Measurements from ENCODE around the gene RAB11FIP4. TPM values are rescaled to one million over a fixed set of nuclear protein-coding genes. Genes with fewer than 3 reads are reported as not detected.

The RAB11FIP4 gene
- total and polyA plus RNA-seq, 9 of the 15 experiments (the other 6 are each of a cell fraction or from before 2014, with no cell fraction given) = 0.62 to 16.6 (median 8.9) TPM

GRCh38 chr17:31566247-31566991, 174.9 kb downstream of the RAB11FIP4 start:
- POLR2A ChIA-PET = interaction anchor here (0.6 to 1.7 kb wide), 4 partner anchors 10 to 676 kb away, joined by 3 to 4 read pairs (median 4); no protein-coding TSS in a partner anchor
- Histone ChIP-seq H3K9me3 (replicated peaks; ENCODE audit: control insufficient read depth, insufficient read depth, low read depth, low read length) (no peaks in the 10 kb centered on the region), H3K36me3 (ENCODE audit: control insufficient read depth, insufficient read depth, low read length) (no peaks in the 10 kb centered on the region), H3K9ac (ENCODE audit: insufficient read depth in 1 of 2, low read depth in 2 of 2, low read length in 2 of 2) (no peak overlapping the region), H3K9me1 (ENCODE audit: control insufficient read depth, insufficient read depth, low read length) (peaks cover 3% of the 10 kb centered on the region), H4K20me1 (replicated peaks; ENCODE audit: control insufficient read depth, insufficient read depth, low read length) (0 out of 2 replicates have a peak, but pooled peaks cover 7% of the 10 kb centered on the region), H2AFZ (ENCODE audit: low read depth, low read length) (no peak overlapping the region), H3K27me3 (ENCODE audit: control insufficient read depth in 2 of 2, insufficient read depth in 2 of 2, low read length in 2 of 2) (peaks cover 41 to 64% of the 10 kb centered on the region in 2 experiments), H3K4me2 (ENCODE audit: insufficient read depth, low read length) (no peak overlapping the region), H3K27ac (ENCODE audit: extremely low read depth, low read depth, low read length) (no peak overlapping the region), H3K4me3 (no peak overlapping the region), H3K4me1 (replicated peaks in 1 of 2; ENCODE audit: control insufficient read depth in 2 of 2, insufficient read depth in 2 of 2, low read length in 2 of 2) (0 out of 5 replicates have a peak, but pooled peaks cover 0 to 2% of the 10 kb centered on the region in 2 experiments), H3K79me2 (ENCODE audit: control insufficient read depth, insufficient read depth, low read length) (no peaks in the 10 kb centered on the region)
- intact Hi-C loops (cut with micrococcal nuclease) = no loop called here
- 3% methylated on average over 12 of the region's 12 CpGs for WGBS (ENCODE audit: insufficient coverage, low coverage, missing lambda C conversion rate)
- DNase-seq (ENCODE audit: extremely low read depth in 1 of 4, low spot score in 3 of 4) = no peak
- BruUV-seq (replicated peaks) = no TSS peak
- no peak for FAIRE-seq
- no peak for ATAC-seq
- CTCF ChIA-PET (ENCODE audit: low intra/inter-chr PET ratio) = no interaction called here
- in situ Hi-C loops (cut with MboI) = no loop called here
- TF ChIP-seq ZNF311 (CRISPR knock-in tag; IDR thresholded peaks at IDR 0.05) (no peak), E2F5 (CRISPR knock-in tag; IDR thresholded peaks at IDR 0.05) (no peak), ZNF384 (IDR thresholded peaks at IDR 0.05; ENCODE audit: low read depth, low read length) (no peak), KDM4B (IDR thresholded peaks at IDR 0.05; ENCODE audit: borderline replicate concordance in 2 of 2, low read depth in 1 of 2) (no peak), HIVEP1 (CRISPR knock-in tag; IDR thresholded peaks at IDR 0.05) (no peak), ELF2 (CRISPR knock-in tag; IDR thresholded peaks at IDR 0.05) (no peak), CBFA2T2 (conservative IDR thresholded peaks at IDR 0.05) (no peak), USF2 (CRISPR knock-in tag; IDR thresholded peaks at IDR 0.05) (no peak), DACH1 (IDR thresholded peaks at IDR 0.05; ENCODE audit: partially characterized antibody) (no peak), ZNF274 (IDR thresholded peaks at IDR 0.05; ENCODE audit: borderline replicate concordance, low read depth, low read length) (no peak), ARID3A (IDR thresholded peaks at IDR 0.05; ENCODE audit: borderline replicate concordance, low read depth, low read length) (no peak), HMG20A (CRISPR knock-in tag; conservative IDR thresholded peaks at IDR 0.05) (no peak), MYC (IDR thresholded peaks at IDR 0.05; ENCODE audit: low read depth, low read length) (no peak), MYC (CRISPR knock-in tag; IDR thresholded peaks at IDR 0.05; ENCODE audit: borderline replicate concordance, low read depth) (no peak), PPARD (CRISPR knock-in tag; IDR thresholded peaks at IDR 0.05) (no peak), HMGXB4 (CRISPR knock-in tag; IDR thresholded peaks at IDR 0.05) (no peak), ZNF551 (CRISPR knock-in tag; IDR thresholded peaks at IDR 0.05) (no peak), BRD9 (IDR thresholded peaks at IDR 0.05; ENCODE audit: low read depth, partially characterized antibody) (no peak)

All from K562 (cell line).